Measurements from ENCODE around the gene CCNDBP1.
A peak's percentile ranks its signal among the peaks of the same experiment; 100 is the strongest.

CCNDBP1 gene

GRCh38 chr15:43209059-43209824, 24.0 kb downstream of the CCNDBP1 start:
- no peaks in the 10 kb centered on the region; the same call in 1 of the 2 replicates for H3K27me3 ChIP-seq (replicated peaks; ENCODE audit: control insufficient read depth, insufficient read depth, low read length)

GRCh38 chr15:43210172-43210745, 25.1 kb downstream of the CCNDBP1 start:
- no peak for TF ChIP-seq CTCF (IDR thresholded peaks at IDR 0.05; ENCODE audit: insufficient read depth, low read length, poor library complexity, severe bottlenecking)
- DNase-seq (ENCODE audit: extremely low read depth, insufficient read length): no peak
- no peaks in the 10 kb centered on the region for H3K36me3 ChIP-seq (ENCODE audit: control insufficient read depth, insufficient read depth, low read length)
- H3K27me3 ChIP-seq (replicated peaks; ENCODE audit: control insufficient read depth, insufficient read depth, low read length): no peaks in the 10 kb centered on the region; the same call in 1 of the 2 replicates
- H3K4me3 ChIP-seq (replicated peaks; ENCODE audit: low read depth, low read length): no peak overlapping the region

More at GRCh38 chr15:43209059-43209824, 24.0 kb downstream of the CCNDBP1 start:
- no peak overlapping the region for H3K4me3 ChIP-seq (replicated peaks; ENCODE audit: low read depth, low read length)
- no peaks in the 10 kb centered on the region for H3K36me3 ChIP-seq (ENCODE audit: control insufficient read depth, insufficient read depth, low read length)
- no peak for DNase-seq (ENCODE audit: extremely low read depth, insufficient read length)
- TF ChIP-seq CTCF (IDR thresholded peaks at IDR 0.05; ENCODE audit: insufficient read depth, low read length, poor library complexity, severe bottlenecking): peak; percentile 16

- DNase-seq (ENCODE audit: extremely low read depth, insufficient read length): no peak
- Histone ChIP-seq H3K4me3 (replicated peaks; ENCODE audit: low read depth, low read length) (no peak overlapping the region), H3K27me3 (replicated peaks; ENCODE audit: control insufficient read depth, insufficient read depth, low read length) (no peaks in the 10 kb centered on the region; the same call in 1 of the 2 replicates), H3K36me3 (ENCODE audit: control insufficient read depth, insufficient read depth, low read length) (no peaks in the 10 kb centered on the region)
- TF ChIP-seq CTCF (IDR thresholded peaks at IDR 0.05; ENCODE audit: insufficient read depth, low read length, poor library complexity, severe bottlenecking): no peak
Measured at GRCh38 chr15:43210807-43211206, 25.6 kb downstream of the CCNDBP1 start.

- Histone ChIP-seq H3K4me3 (replicated peaks; ENCODE audit: low read depth, low read length) (no peak overlapping the region), H3K36me3 (ENCODE audit: control insufficient read depth, insufficient read depth, low read length) (no peaks in the 10 kb centered on the region), H3K27me3 (replicated peaks; ENCODE audit: control insufficient read depth, insufficient read depth, low read length) (no peaks in the 10 kb centered on the region; the same call in 1 of the 2 replicates)
- no peak for DNase-seq (ENCODE audit: extremely low read depth, insufficient read length)
- TF ChIP-seq CTCF (IDR thresholded peaks at IDR 0.05; ENCODE audit: insufficient read depth, low read length, poor library complexity, severe bottlenecking): no peak
Measured at GRCh38 chr15:43211224-43211735, 26.1 kb downstream of the CCNDBP1 start.

GRCh38 chr15:43212299-43212698, 27.1 kb downstream of the CCNDBP1 start:
- no peak for DNase-seq (ENCODE audit: extremely low read depth, insufficient read length)
- H3K4me3 ChIP-seq (replicated peaks; ENCODE audit: low read depth, low read length): no peak overlapping the region
- no peaks in the 10 kb centered on the region for H3K36me3 ChIP-seq (ENCODE audit: control insufficient read depth, insufficient read depth, low read length)
- no peak for TF ChIP-seq CTCF (IDR thresholded peaks at IDR 0.05; ENCODE audit: insufficient read depth, low read length, poor library complexity, severe bottlenecking)
- H3K27me3 ChIP-seq (replicated peaks; ENCODE audit: control insufficient read depth, insufficient read depth, low read length): no peaks in the 10 kb centered on the region; the same call in 1 of the 2 replicates
